IMR-90 (cell line): Measurements from ENCODE around the gene TESK2. TPM values are rescaled to one million over a fixed set of nuclear protein-coding genes. Genes with fewer than 3 reads are reported as not detected.

Source experiments
- ATAC-seq: fragments of 200-7000 bp; cut with Tn5 transposase; 2 replicates; pipeline ENCODE4 v1.9.1; 2020; ENCODE audit warnings: low read depth, mild to moderate bottlenecking, moderate library complexity
- BruUV-seq: library from RNA; stranded (reverse); fragments of 400-500 nt; replicated peaks from 2 replicates; lab custom pipeline; 2021; lab: Mats Ljungman, UMichigan
- CTCF ChIA-PET: fragments of 300-600 bp; formaldehyde crosslinking; extraction: SDS; loops from one replicate; lab custom pipeline; 2021; ENCODE audit warnings: antibody characterized with exemption; lab: Yijun Ruan, JAX
- POLR2A ChIA-PET: fragments of 300-600 bp; sonication (Branson Sonifier 250); formaldehyde crosslinking; loops from one replicate; lab custom pipeline; 2022; ENCODE audit warnings: antibody characterized with exemption; ENCODE audit not compliant: unreplicated experiment; lab: Charles Lee
- DNase-seq: peaks from one replicate; pipeline ENCODE4 v3.0.0; 2013
- H2AFZ ChIP-seq: replicated peaks from 2 replicates; pipeline ENCODE3; 2013; ENCODE audit warnings: low read length, mild to moderate bottlenecking; ENCODE audit not compliant: poor library complexity
- H2AK5ac ChIP-seq: 2 replicates; pipeline ENCODE4 v1.6.1; 2013; ENCODE audit warnings: low read depth, low read length, inconsistent platforms
- H2AK9ac ChIP-seq: replicated peaks from 2 replicates; pipeline ENCODE3; 2013; ENCODE audit warnings: mild to moderate bottlenecking, low read depth, low read length, moderate library complexity; ENCODE audit not compliant: poor library complexity
- H2BK120ac ChIP-seq: 2 replicates; pipeline ENCODE4 v1.6.1; 2013; ENCODE audit warnings: low read depth, low read length, inconsistent platforms
- H2BK15ac ChIP-seq: 3 replicates; pipeline ENCODE4 v1.6.1; 2013; ENCODE audit warnings: low read depth, low read length, inconsistent platforms
- H2BK20ac ChIP-seq: 2 replicates; pipeline ENCODE4 v1.6.1; 2013; ENCODE audit warnings: low read depth, mild to moderate bottlenecking, inconsistent platforms, low read length, moderate library complexity
- H2BK5ac ChIP-seq: 2 replicates; pipeline ENCODE4 v1.6.1; 2013; ENCODE audit warnings: mild to moderate bottlenecking, low read depth, low read length, inconsistent platforms; ENCODE audit not compliant: poor library complexity, severe bottlenecking
- H3K14ac ChIP-seq: replicated peaks from 2 replicates; pipeline ENCODE4 v1.6.1; 2013; ENCODE audit warnings: low read depth, low read length, inconsistent platforms
- H3K18ac ChIP-seq: 2 replicates; pipeline ENCODE4 v1.6.1; 2013; ENCODE audit warnings: low read depth, low read length, control low read depth
- H3K23ac ChIP-seq: 2 replicates; pipeline ENCODE4 v1.6.1; 2013; ENCODE audit warnings: low read depth, low read length, inconsistent platforms
- H3K27ac ChIP-seq: 2 replicates; pipeline ENCODE4 v1.5.1; 2013; ENCODE audit warnings: mild to moderate bottlenecking, control low read depth, low read length; ENCODE audit not compliant: insufficient read depth
- H3K27me3 ChIP-seq: 2 replicates; pipeline ENCODE4 v1.6.1; 2013; ENCODE audit warnings: low read length; ENCODE audit not compliant: control insufficient read depth, insufficient read depth
- H3K36me3 ChIP-seq: 2 replicates; pipeline ENCODE4 v1.6.1; 2013; ENCODE audit warnings: low read length, mixed read lengths; ENCODE audit not compliant: control insufficient read depth, insufficient read depth
- H3K4ac ChIP-seq: 2 replicates; pipeline ENCODE4 v1.6.1; 2013; ENCODE audit warnings: low read depth, low read length, inconsistent platforms
- H3K4me1 ChIP-seq: 2 replicates; pipeline ENCODE4 v1.6.1; 2013; ENCODE audit warnings: low read length, mixed read lengths; ENCODE audit not compliant: control insufficient read depth, insufficient read depth
- H3K4me2 ChIP-seq: 2 replicates; pipeline ENCODE4 v1.6.1; 2013; ENCODE audit warnings: low read depth, mild to moderate bottlenecking, control low read depth, low read length, moderate library complexity
- H3K4me3 ChIP-seq: 2 replicates; pipeline ENCODE4 v1.5.1; 2013; ENCODE audit warnings: low read depth, mild to moderate bottlenecking, control low read depth, low read length, moderate library complexity; ENCODE audit not compliant: insufficient read depth
- H3K56ac ChIP-seq: 2 replicates; pipeline ENCODE4 v1.6.1; 2013; ENCODE audit warnings: low read length, inconsistent platforms; ENCODE audit not compliant: insufficient read depth; ENCODE audit errors: extremely low read depth
- H3K79me1 ChIP-seq, 2 experiments: 2 replicates each; pipeline ENCODE4 v1.6.1; 2013; ENCODE audit warnings: low read length in 2 of 2, inconsistent platforms in 1 of 2, low read depth in 1 of 2
- H3K9ac ChIP-seq: 2 replicates; pipeline ENCODE4 v1.6.1; 2013; ENCODE audit warnings: low read depth, low read length, control low read depth
- H3K9me1 ChIP-seq: 2 replicates; pipeline ENCODE4 v1.6.1; 2013; ENCODE audit warnings: low read length, inconsistent platforms; ENCODE audit not compliant: insufficient read depth
- H3K9me3 ChIP-seq: 2 replicates; pipeline ENCODE4 v1.6.1; 2013; ENCODE audit warnings: low read length; ENCODE audit not compliant: control insufficient read depth, insufficient read depth
- H4K20me1 ChIP-seq: 2 replicates; pipeline ENCODE4 v1.6.1; 2013; ENCODE audit warnings: low read length, inconsistent platforms; ENCODE audit not compliant: insufficient read depth
- H4K5ac ChIP-seq: 2 replicates; pipeline ENCODE4 v1.6.1; 2013; ENCODE audit warnings: mild to moderate bottlenecking, low read depth, low read length, control low read depth
- H4K8ac ChIP-seq, 2 experiments: 2 replicates each; pipeline ENCODE4 v1.6.1; 2013; ENCODE audit warnings: low read depth in 2 of 2, low read length in 2 of 2, control low read depth in 1 of 2, inconsistent platforms in 1 of 2
- H4K91ac ChIP-seq: 2 replicates; pipeline ENCODE4 v1.6.1; 2013; ENCODE audit warnings: low read depth, low read length, inconsistent platforms; ENCODE audit not compliant: insufficient read depth
- BHLHE40 ChIP-seq: fragments of 150-350 bp; IDR thresholded peaks from 2 replicates; pipeline ENCODE4 v1.6.1; 2016; ENCODE audit warnings: mild to moderate bottlenecking, low read depth, low read length
- FOS ChIP-seq: fragments of 150-350 bp; IDR thresholded peaks from 2 replicates; pipeline ENCODE4 v1.6.1; 2016; ENCODE audit warnings: low read depth, low read length
- NFE2L2 ChIP-seq: fragments of 150-350 bp; IDR thresholded peaks from 2 replicates; pipeline ENCODE4 v1.6.1; 2016; ENCODE audit warnings: low read depth, mild to moderate bottlenecking, low read length
- POLR2A ChIP-seq: IDR thresholded peaks from 2 replicates; pipeline ENCODE4 v1.6.1; 2012; ENCODE audit warnings: mild to moderate bottlenecking, low read depth, low read length
- RAD21 ChIP-seq: IDR thresholded peaks from 2 replicates; pipeline ENCODE4 v1.6.1; 2012; ENCODE audit warnings: low read length, improper control_type of control experiment
- RFX5 ChIP-seq: IDR thresholded peaks from 2 replicates; pipeline ENCODE4 v1.8.0; 2012; ENCODE audit warnings: low read depth, mild to moderate bottlenecking, low read length, moderate library complexity
- WGBS, 2 experiments: methylation state at CpG; one replicate each; pipeline versions ENCODE4 v1.1.5 to v1.1.7; 2013; ENCODE audit warnings: missing lambda C conversion rate in 2 of 2; ENCODE audit not compliant: insufficient read length in 1 of 2; ENCODE audit errors: extremely low coverage in 2 of 2; 5-methylcytosine and 5-hydroxymethylcytosine counted together
- dilution Hi-C: fragments of 300-500 bp; cut with HindIII; formaldehyde crosslinking; loops from one replicate; pipeline ENCODE4 v1.14.3; 2018; ENCODE audit warnings: low sequenced_read_pairs; ENCODE audit not compliant: unreplicated experiment
- in situ Hi-C: fragments of 300-500 bp; cut with MboI; formaldehyde crosslinking; loops from 3 replicates; pipeline ENCODE4 v1.14.3; 2019; ENCODE audit warnings: low sequenced_read_pairs, inconsistent platforms, mixed read lengths
- intact Hi-C: fragments of 100-400 bp; cut with micrococcal nuclease; formaldehyde crosslinking; loops from 2 replicates; pipeline ENCODE4 v1.10.0; 2022
- polyA plus RNA-seq, 3 experiments: library from polyadenylated mRNA; depleted of rRNA; stranded (reverse); fragments of >200 nt; gene quantifications; 2 replicates each; pipeline ENCODE4 v1.2.3, GENCODE V29; 2012; ENCODE audit warnings: low replicate concordance in 1 of 3
- total RNA-seq: library from RNA; depleted of rRNA; stranded (reverse); fragments of >200 nt; gene quantifications from 2 replicates; pipeline ENCODE4 v1.2.3, GENCODE V29; 2012
- TF ChIP-seq, protein P1 (sequence below): conservative IDR thresholded peaks from 2 replicates; pipeline ENCODE4 v1.5.1; 2012; ENCODE audit warnings: mild to moderate bottlenecking, low read depth, low read length, improper control_type of control experiment
- TF ChIP-seq, protein P2 (sequence below): fragments of 150-350 bp; IDR thresholded peaks from 2 replicates; pipeline ENCODE4 v1.6.1; 2016; ENCODE audit warnings: low read depth, mild to moderate bottlenecking, low read length, moderate library complexity, borderline replicate concordance

The TESK2 gene
- total and polyA plus RNA-seq, 2 of the 4 experiments (the other 2 are of a cell fraction): 0.90 to 1.3 TPM

DNA sequence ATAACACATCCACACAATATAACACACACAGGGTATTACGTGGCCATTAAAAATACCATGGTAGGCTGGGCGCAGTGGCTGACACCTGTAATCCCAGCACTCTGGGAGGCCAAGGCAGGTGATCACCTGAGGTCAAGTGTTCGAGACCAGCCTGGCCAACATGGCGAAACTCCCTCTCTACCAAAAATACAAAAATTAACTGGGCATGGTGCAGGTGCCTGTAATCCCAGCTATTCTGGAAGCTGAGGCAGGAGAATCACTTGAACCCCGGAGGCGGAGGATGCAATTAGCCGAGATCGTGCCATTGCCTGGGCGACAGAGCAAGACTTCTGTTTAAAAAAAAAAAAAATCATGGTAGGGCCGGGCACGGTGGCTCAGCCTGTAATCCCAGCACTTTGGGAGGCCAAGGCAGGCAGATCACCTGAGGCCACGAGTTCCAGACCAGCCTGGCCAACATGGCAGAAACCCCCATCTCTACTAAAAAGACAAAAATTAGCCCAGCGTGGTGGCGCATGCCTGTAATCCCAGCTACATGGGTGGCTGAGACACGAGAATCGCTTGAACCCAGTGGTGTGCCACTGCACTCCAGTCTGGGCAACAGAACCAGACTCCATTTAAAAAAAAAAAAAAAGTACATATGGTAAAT lies 188.3 kb downstream of the TESK2 start:
- peak overlapping the region; percentile 85 for H2AK9ac ChIP-seq
- no peak overlapping the region; the same call in 1 of the 2 replicates for H3K18ac ChIP-seq
- WGBS, 2 experiments: 97% methylated on average over 5 of the region's 16 CpGs; no CpG with 5 or more reads in 1 of the 2 experiments
- dilution Hi-C loops: no loop called here
- ATAC-seq (no peak), DNase-seq (no peak)
- H3K27me3 ChIP-seq: no peaks in the 10 kb centered on the region
- H4K8ac ChIP-seq: peak overlapping the region; percentile 94 to 97
- POLR2A ChIA-PET: interaction anchor here (1.0 to 1.1 kb wide), 3 partner anchors 289 to 503 kb away, joined by 3 to 7 read pairs (median 6); partner anchors contain the start of genes HECTD3, PLK3 and UROD
- no peak overlapping the region for H3K56ac ChIP-seq
- no peak overlapping the region for H2BK5ac ChIP-seq
- H3K4ac ChIP-seq: peak overlapping the region; percentile 91
- CTCF ChIA-PET: interaction anchor here (2.3 to 7.2 kb wide), 2 partner anchors 284 to 288 kb away, joined by 17 to 53 read pairs; no protein-coding TSS in a partner anchor
- no peaks in the 10 kb centered on the region for H3K9me1 ChIP-seq
- in situ Hi-C loops: loop anchor here (5.0 to 10.0 kb wide), 2 partner anchors 290 to 468 kb away; partner anchors contain the start of genes HECTD3 and UROD
- H3K4me1 ChIP-seq: peaks cover 4% of the 10 kb centered on the region; the same call in 1 of the 2 replicates
- H3K4me3 ChIP-seq: no peak overlapping the region
- no peaks in the 10 kb centered on the region for H3K9me3 ChIP-seq
- H3K4me2 ChIP-seq: peak overlapping the region; percentile 70; the same call in 1 of the 2 replicates
- no peak overlapping the region; the same call in 1 of the 2 replicates for H4K5ac ChIP-seq
- peak overlapping the region; percentile 82 for H3K14ac ChIP-seq
- H4K20me1 ChIP-seq: no peaks in the 10 kb centered on the region
- TF ChIP-seq NFE2L2: no peak
- no peak for TF ChIP-seq RAD21
- no peak for TF ChIP-seq POLR2A
- no peak for TF ChIP-seq BHLHE40
- TF ChIP-seq FOS: no peak
- TF ChIP-seq, protein P1, sequence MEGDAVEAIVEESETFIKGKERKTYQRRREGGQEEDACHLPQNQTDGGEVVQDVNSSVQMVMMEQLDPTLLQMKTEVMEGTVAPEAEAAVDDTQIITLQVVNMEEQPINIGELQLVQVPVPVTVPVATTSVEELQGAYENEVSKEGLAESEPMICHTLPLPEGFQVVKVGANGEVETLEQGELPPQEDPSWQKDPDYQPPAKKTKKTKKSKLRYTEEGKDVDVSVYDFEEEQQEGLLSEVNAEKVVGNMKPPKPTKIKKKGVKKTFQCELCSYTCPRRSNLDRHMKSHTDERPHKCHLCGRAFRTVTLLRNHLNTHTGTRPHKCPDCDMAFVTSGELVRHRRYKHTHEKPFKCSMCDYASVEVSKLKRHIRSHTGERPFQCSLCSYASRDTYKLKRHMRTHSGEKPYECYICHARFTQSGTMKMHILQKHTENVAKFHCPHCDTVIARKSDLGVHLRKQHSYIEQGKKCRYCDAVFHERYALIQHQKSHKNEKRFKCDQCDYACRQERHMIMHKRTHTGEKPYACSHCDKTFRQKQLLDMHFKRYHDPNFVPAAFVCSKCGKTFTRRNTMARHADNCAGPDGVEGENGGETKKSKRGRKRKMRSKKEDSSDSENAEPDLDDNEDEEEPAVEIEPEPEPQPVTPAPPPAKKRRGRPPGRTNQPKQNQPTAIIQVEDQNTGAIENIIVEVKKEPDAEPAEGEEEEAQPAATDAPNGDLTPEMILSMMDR: no peak
- TF ChIP-seq RFX5: no peak
- TF ChIP-seq, protein P2, sequence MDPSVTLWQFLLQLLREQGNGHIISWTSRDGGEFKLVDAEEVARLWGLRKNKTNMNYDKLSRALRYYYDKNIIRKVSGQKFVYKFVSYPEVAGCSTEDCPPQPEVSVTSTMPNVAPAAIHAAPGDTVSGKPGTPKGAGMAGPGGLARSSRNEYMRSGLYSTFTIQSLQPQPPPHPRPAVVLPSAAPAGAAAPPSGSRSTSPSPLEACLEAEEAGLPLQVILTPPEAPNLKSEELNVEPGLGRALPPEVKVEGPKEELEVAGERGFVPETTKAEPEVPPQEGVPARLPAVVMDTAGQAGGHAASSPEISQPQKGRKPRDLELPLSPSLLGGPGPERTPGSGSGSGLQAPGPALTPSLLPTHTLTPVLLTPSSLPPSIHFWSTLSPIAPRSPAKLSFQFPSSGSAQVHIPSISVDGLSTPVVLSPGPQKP: no peak
- H2AFZ ChIP-seq: peak overlapping the region; percentile 82
- H2BK15ac ChIP-seq: no peak overlapping the region
- peak overlapping the region; percentile 68; the same call in 1 of the 2 replicates for H3K9ac ChIP-seq
- no peak overlapping the region for H3K27ac ChIP-seq
- H2BK120ac ChIP-seq: 0 out of 2 replicates have a peak overlapping the region, but pooled peaks have one; percentile 22
- H3K23ac ChIP-seq: peak overlapping the region; percentile 4; the same call in 1 of the 2 replicates
- no peaks in the 10 kb centered on the region for H3K36me3 ChIP-seq
- H2BK20ac ChIP-seq: no peak overlapping the region
- peak overlapping the region; percentile 82 for H2AK5ac ChIP-seq
- peaks cover 0 to 11% of the 10 kb centered on the region in 2 experiments; a peak in 2 of 4 replicates for H3K79me1 ChIP-seq
- intact Hi-C loops: loop anchor here (2.0 to 10.0 kb wide), 6 partner anchors 95 to 585 kb away; partner anchors contain the start of genes BTBD19, DYNLT4, PLK3 and RNU5D-1
- no TSS peak for BruUV-seq
- H4K91ac ChIP-seq: peak overlapping the region; percentile 74; the same call in 1 of the 2 replicates
